AG04450 (cell line): Measurements from ENCODE around the gene SLIT3. TPM values are rescaled to one million over a fixed set of nuclear protein-coding genes. Genes with fewer than 3 reads are reported as not detected.

Experiments
- CTCF ChIA-PET: fragments of 300-600, 350-600 bp; formaldehyde crosslinking; extraction: SDS; loops from one replicate; lab custom pipeline; 2022; ENCODE audit warnings: antibody characterized with exemption, inconsistent platforms; lab: Charles Lee
- POLR2A ChIA-PET: fragments of 350-600 bp; formaldehyde crosslinking; extraction: SDS; loops from one replicate; lab custom pipeline; 2021; ENCODE audit warnings: antibody characterized with exemption, inconsistent platforms; lab: Yijun Ruan, JAX
- DNase-seq: peaks from one replicate; pipeline ENCODE4 v3.0.0-alpha.2; 2011; ENCODE audit warnings: low read depth, low spot score
- H3K27ac ChIP-seq: one replicate; pipeline ENCODE4 v1.5.1; 2012; ENCODE audit warnings: low read depth, low read length, control low read depth
- H3K27me3 ChIP-seq: one replicate; pipeline ENCODE4 v1.6.0; 2012; ENCODE audit warnings: low read length; ENCODE audit not compliant: control insufficient read depth, insufficient read depth
- H3K4me3 ChIP-seq: 2 replicates; pipeline ENCODE4 v1.5.1; 2011; ENCODE audit warnings: mild to moderate bottlenecking, low read depth, low read length, control low read depth
- H3K9me3 ChIP-seq: 2 replicates; pipeline ENCODE4 v1.5.1; 2012; ENCODE audit warnings: low read length; ENCODE audit not compliant: control insufficient read depth, insufficient read depth
- CTCF ChIP-seq: IDR thresholded peaks from 2 replicates; pipeline ENCODE4 v1.5.1; 2011; ENCODE audit warnings: low read depth, low read length, control low read depth, inconsistent platforms
- polyA plus RNA-seq: library from polyadenylated mRNA; depleted of rRNA; stranded (reverse); fragments of >200 nt; gene quantifications from 2 replicates; pipeline ENCODE4 v1.2.3, GENCODE V29; 2011

The SLIT3 gene
- polyA plus RNA-seq, 1 experiment, result 0.26 TPM

- no peak for TF ChIP-seq CTCF
- DNase-seq, result no peak
- no peaks in the 10 kb centered on the region for H3K9me3 ChIP-seq
- ChIA-PET CTCF (no interaction called here), POLR2A (no interaction called here)
- no peaks in the 10 kb centered on the region for H3K27me3 ChIP-seq
- no peak overlapping the region for H3K4me3 ChIP-seq
- no peak overlapping the region for H3K27ac ChIP-seq
Observed at GRCh38 chr5:169027501-169028061, 273.4 kb downstream of the SLIT3 start.

- POLR2A ChIA-PET, result no interaction called here
- CTCF ChIA-PET, result interaction anchor here (1.1 kb wide), 1 partner anchor 38 kb away, joined by 3 read pairs; no protein-coding TSS in a partner anchor
- no peak for DNase-seq
- Histone ChIP-seq H3K4me3 (no peak overlapping the region), H3K9me3 (no peaks in the 10 kb centered on the region), H3K27me3 (no peaks in the 10 kb centered on the region), H3K27ac (no peak overlapping the region)
- no peak for TF ChIP-seq CTCF
Observed at GRCh38 chr5:169025491-169025890, 275.4 kb downstream of the SLIT3 start.

GRCh38 chr5:169024421-169024820 lies 276.5 kb downstream of the SLIT3 start:
- TF ChIP-seq CTCF, result no peak
- POLR2A ChIA-PET, result no interaction called here

GRCh38 chr5:169022718-169023117 lies 278.2 kb downstream of the SLIT3 start:
- POLR2A ChIA-PET, result no interaction called here
- no peak overlapping the region for H3K4me3 ChIP-seq
- no peak for DNase-seq
- H3K27ac ChIP-seq, result no peak overlapping the region
- H3K9me3 ChIP-seq, result no peaks in the 10 kb centered on the region
- no peaks in the 10 kb centered on the region for H3K27me3 ChIP-seq
- TF ChIP-seq CTCF, result no peak
- CTCF ChIA-PET, result interaction anchor here (1.2 kb wide), 1 partner anchor 35 kb away, joined by 3 read pairs; no protein-coding TSS in a partner anchor

More at GRCh38 chr5:169024421-169024820, 276.5 kb downstream of the SLIT3 start:
- CTCF ChIA-PET, result no interaction called here
- Histone ChIP-seq H3K4me3 (no peak overlapping the region), H3K27me3 (no peaks in the 10 kb centered on the region), H3K27ac (no peak overlapping the region), H3K9me3 (no peaks in the 10 kb centered on the region)
- DNase-seq, result no peak

GRCh38 chr5:169020102-169020501 lies 280.8 kb downstream of the SLIT3 start:
- CTCF ChIA-PET, result no interaction called here
- no peak for DNase-seq

More at GRCh38 chr5:169020102-169020501, 280.8 kb downstream of the SLIT3 start:
- POLR2A ChIA-PET, result no interaction called here
- no peak for TF ChIP-seq CTCF
- Histone ChIP-seq H3K27me3 (no peaks in the 10 kb centered on the region), H3K9me3 (no peaks in the 10 kb centered on the region), H3K4me3 (no peak overlapping the region), H3K27ac (no peak overlapping the region)
